GM19397 (cell line): ENCODE data around the gene CENPP.
"Not testable (repeated sequence)": the region's sequence is repeated elsewhere in the genome, so short reads cannot be mapped to it uniquely, and the experiment has no call there.

Experiments used
- ATAC-seq: cut with Tn5 transposase; IDR thresholded peaks from one replicate; pipeline ENCODE4 v1.9.1; 2021; ENCODE audit warnings: mild to moderate bottlenecking, moderate library complexity; ENCODE audit not compliant: unreplicated experiment

The CENPP gene

DNA sequence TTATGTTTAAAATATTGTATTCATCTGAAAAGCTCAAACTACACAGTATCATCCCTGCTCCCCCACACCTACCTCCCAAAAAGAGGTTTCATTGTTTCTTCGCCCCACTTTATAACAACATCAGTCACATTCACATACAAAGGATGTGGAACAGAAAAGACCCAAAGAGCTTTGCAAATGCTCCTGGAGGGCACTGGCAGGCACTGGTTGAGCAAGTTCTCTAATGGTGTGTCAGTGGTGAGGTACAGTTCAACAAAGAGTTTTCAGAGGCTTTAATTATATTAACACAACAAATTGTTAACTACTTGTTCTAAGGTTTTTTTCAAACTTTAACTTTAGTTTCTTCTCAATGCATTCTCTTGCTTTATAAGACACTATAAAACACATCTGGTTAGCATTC lies 264.2 kb downstream of the CENPP start:
- ATAC-seq: no peak

DNA sequence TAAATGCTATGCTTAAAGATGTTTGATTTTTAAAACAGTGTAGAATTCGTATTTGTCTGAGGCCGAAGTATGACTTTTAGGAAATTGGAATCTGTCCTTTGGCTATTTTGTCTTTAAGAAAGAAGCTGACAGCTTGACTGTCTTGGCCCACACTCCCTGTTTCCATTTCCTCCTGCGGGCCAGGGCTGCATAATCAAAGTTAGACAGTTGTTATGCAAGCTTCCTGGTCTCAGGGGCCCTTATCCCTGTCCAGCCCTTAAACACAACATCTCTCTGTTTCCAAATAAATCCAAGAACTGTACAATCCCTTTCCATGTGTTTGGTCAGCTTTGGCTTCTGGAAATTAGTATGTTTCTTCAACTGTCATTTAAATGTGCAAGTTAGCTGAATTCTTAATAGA lies 264.6 kb downstream of the CENPP start:
- ATAC-seq: no peak

DNA sequence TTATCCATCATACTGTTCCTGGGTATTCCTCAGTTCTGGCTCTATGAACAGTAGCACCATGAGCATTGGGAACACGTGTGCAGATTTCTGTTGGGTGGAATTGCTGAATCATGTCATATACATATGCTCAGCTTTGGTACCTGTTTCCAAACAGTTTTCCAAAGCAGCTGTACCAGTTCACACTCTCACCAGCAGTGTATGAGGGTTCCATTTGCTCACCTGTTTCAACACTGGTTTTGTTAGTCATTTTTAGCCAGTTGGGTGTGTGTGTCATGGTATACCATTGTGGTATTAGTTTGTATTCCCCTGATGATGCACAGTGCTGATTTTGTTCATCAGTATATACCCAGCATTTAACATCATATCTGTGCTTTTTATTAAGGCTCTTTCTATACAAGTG lies 266.8 kb downstream of the CENPP start:
- no peak for ATAC-seq

DNA sequence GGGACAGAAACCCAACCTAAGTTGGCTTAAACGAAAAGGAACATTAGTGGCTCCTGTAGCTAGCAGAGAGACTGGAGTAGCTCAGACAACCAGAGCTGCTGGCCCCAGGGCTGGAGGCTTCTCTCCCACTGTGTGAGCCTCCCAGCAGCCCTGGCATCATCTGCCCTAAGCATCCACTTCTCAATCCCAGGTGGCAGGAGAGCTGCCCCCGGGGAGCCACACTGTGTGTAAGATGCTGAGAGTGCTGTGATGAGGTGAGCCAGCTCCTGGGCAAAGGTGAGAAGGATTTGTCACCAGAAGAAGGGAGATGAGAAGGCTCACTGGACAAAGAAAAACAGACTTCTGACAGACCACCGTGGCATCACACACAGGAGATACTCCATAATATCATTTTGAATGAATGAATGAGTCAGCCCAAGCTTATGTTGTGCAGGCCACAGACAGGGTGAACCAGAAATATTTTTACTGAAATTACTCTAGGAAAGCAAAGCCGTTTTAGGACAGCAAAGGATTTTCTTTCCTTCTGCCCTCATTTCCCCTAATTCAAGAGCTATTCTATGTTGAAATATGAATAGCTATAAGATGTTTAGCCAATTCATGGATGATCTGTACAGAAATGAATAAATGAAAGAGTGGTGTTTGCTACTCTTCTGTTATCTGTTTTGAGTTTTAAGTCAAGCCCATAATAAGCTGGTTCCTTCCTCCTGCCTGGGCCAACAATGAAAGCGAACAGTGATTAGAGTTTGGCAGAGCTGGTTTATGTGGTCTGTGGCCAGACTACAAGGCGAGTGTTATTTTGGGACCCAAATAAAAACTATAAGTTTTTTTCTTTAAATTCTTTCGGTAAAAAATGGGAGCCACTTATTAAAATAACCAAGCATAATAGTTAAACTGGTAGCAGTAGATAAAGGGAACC lies 267.5 kb downstream of the CENPP start:
- ATAC-seq: no peak

DNA sequence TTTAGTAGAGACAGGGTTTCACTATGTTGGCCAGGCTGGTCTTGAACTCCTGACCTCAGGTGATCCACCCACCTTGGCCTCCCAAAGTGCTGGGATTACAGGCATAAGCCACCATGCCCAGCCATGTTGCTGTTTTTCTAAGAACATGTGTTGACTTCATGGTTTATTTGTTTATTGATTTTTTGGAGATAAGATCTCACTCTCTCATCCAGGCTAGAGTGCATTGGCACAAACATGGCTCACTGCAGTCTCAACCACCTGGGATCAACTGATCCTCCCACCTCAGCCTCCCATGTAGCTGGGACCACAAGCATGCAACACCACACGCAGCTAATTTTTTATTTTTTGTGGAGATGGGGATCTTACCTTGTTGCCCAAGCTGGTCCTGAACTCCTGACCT lies 269.3 kb downstream of the CENPP start:
- not testable (repeated sequence) for ATAC-seq

DNA sequence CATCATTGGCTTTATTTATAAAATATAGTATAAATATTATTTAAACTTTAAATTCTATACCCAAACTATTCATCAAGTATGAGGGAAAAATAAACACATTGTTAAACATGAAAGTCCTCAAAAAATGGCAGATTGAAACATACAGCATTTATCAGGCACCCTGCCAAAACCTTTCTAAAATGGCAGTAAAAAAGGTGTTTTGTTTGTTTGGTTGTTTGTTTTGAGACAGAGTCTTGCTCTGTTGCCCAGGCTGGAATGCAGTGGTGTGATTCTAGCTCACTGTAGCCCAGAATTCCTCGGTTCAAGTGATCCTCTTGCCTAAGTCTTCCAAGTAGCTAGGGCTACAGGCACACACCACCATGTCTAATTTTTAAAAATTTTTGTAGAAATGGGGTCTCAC lies 270.2 kb downstream of the CENPP start:
- no peak for ATAC-seq

DNA sequence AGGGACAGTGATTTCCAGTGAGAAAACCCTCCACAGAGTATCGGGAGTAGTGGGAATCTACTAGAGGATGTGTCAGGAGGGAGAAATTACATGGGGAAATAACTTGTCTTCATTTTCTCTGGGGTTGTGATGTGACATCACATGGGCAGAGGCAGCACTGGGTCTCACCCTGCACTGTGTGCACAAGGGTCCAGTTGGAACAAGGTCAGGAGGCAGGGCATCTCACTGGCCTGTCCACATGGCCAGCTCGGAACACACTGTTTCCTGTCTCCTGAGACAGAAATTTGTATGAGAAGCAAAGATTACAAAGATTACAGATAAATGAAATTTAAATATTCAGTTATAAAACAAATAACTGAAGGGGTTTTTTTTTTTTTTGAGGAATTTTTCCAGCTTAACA lies 272.6 kb downstream of the CENPP start:
- no peak for ATAC-seq

DNA sequence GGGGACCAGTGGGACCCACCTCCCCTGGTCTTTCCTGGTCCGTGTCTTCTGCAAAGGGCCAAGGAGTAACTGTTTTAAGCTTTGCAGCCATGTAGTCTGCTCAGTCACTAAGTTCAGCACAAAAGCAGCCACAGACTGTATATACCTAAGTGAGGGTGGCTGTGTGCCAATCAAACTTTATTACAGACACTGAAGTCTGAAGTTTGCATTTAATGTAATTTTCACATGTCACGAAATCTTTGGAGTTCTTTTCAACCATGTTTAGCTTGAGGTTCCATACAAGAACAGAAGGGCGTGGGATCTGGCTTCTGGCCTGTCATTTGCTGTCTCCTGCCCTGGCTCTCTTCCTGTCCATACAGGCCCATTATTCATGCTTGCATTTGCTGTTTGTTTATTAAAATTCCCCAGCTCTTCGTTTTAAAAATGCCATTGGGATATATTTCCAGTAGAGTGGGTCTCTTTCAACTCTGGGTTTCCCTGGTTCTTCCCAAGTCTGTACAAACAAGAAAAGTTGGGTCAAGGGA lies 274.2 kb downstream of the CENPP start:
- ATAC-seq: no peak

DNA sequence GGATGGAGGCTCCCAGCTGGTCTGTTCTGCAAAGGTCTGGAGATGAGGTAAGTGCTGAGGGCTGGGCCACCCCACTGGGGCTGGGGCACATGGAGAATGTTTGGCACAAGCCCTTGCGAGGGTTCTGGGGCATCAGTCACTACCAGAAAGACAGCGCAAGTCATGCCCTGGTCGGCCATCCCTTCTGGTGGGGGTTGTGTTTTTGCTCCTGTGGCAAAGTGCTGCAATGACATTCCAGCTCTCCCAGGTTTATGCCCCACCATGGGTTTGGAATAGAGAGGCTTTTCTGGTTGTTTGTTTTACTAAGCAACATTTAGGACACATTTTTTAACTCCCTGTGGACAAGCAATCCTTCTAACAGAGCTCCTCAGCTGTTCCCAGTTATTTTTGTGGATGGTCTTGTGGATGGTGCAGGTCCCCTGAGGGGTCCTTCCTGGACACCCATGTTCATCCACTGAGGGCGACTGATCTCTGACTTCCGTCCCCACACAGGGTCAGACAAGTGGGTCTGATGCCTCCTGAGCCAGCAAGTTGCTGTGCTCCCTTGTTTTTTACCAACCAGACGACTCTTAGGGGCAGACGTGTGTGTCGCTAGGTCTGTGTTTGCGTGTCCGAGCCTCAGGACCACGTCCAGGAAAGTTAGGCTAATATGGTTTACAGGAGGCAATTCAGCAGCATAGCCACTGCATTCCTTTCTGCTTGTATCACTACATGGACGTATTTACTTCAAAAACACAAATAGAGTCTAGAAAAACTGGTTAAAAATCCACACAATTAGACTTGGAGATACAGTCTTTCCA lies 274.9 kb downstream of the CENPP start:
- ATAC-seq: no peak

DNA sequence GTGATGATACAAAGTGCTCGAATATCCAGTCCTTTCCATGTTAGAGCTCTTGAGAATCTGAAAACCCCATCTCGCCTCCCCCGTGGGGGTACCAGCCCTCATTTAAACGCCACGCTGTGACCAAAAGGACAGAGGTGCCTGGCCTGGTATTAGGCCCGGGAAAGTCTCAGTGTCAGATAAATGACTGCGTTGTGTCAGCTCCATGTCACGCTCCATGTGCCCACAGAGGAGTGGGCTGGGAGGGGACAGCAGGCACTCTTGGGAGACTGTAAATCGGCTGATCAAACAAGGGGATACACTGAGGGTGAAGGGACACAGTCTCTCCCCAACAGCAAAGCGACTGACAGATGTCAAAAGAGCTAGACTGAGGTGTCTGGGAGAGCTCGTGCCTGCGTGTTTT lies 275.7 kb downstream of the CENPP start:
- ATAC-seq: no peak

DNA sequence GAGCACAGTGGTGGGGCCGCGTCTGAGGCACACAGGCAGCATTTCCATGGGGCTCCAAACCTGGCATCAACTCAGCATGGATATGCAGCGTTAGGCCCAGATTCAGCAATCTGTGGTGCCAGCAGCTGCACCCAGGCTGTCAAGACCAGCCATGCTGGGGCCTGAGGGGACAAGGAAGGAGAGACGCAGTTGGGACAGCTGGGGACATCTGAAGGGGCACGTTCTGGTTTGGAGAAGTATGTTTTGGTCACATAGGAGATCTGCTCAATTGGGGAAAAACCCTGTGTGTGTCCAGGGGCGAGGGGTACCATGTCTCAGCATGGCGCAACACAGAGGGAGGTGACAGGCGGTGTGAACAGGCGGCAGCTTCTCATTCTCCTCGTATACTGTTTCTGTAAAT lies 276.7 kb downstream of the CENPP start:
- ATAC-seq: no peak

DNA sequence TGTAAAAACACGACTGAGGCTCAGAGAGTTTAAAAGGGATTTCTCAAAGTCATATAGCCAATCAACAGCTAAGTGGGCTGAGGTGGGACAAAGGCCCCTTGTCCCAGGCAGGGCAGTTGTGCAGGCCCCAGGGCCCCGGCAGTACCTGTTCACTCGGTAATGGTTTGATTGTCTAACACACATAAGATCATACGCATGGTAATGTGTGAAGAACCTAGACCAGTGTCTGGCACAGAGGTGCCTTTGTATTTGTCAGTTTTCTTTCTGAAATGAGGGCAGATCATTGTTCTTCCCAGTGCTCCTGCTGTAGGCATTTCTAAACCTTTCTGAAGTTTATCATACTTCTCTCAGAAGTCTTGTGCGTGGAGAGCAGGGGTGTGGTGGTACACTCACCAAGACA lies 277.3 kb downstream of the CENPP start:
- no peak for ATAC-seq

DNA sequence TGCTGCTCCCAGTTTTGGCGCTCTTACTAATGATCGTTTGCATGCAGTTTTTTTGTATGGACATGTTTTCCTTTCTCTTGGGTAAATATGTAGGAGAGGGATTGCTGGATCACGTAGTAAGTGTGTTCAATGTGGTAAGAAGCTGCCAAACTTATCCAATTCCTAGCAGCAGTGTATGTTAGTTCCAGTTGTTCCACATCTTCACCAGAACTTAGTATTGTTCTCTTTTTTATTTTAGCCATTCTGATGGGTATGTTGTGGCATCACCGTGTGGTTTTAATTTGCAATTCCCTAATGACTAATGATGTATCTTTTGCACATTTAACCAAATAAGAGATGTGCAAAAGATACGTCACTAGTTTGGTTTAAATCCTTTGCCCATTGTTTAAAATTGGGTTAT lies 278.2 kb downstream of the CENPP start:
- ATAC-seq: no peak

DNA sequence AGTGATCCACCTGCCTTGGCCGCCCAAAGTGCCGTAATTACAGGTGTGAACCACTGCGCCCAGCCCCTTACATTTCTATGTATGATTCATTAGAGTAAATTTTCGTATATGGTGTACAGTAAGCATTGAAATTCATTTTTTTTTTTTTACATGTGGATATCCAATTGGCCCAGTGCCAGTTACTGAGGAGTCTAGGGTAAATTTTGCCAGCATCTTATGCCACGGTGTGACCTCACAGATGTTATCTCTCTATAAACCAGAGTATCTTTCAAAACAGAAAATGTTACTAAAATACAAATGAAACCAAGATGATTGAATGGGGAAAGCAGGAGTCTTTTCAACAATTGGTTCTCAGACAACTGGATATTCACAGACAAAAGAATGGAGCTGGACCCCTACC lies 279.5 kb downstream of the CENPP start:
- no peak for ATAC-seq

DNA sequence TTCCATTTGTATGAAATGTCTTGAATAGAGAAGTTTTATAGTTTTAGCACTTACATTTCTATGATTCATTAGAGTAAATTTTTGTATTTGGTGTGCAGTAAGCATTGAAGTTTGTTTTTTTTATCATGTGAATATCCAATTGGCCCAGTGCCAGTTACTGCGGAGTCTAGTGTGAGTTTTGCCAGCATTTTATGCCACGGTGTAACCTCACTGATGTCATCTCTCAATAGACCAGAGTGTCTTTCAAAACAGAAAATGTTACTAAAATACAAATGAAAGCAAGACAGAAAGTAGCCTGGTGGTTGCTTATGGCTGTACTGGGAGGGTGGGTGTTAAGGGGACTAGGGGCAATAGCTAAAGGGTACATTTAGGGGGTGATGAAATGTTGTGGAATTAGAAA lies 281.3 kb downstream of the CENPP start:
- ATAC-seq: no peak

DNA sequence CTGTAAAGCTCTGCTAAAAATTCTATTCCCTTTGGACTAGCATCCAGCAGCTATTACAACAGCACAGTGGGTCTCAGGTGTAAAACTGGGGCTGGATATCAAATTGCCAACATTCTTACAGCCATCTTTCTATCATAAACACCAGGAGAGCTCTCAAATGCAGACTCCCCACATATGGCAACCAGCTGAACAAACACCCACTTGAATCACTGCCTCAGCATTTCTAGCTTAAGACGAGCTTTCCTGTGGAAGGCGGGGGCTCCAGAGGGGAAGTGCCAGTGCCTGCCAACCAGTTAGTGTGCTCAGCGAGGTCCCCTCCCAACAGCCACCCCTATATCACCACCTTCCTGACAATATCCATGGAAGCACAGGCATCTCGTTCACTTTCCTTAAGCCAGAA lies 282.0 kb downstream of the CENPP start:
- no peak for ATAC-seq

DNA sequence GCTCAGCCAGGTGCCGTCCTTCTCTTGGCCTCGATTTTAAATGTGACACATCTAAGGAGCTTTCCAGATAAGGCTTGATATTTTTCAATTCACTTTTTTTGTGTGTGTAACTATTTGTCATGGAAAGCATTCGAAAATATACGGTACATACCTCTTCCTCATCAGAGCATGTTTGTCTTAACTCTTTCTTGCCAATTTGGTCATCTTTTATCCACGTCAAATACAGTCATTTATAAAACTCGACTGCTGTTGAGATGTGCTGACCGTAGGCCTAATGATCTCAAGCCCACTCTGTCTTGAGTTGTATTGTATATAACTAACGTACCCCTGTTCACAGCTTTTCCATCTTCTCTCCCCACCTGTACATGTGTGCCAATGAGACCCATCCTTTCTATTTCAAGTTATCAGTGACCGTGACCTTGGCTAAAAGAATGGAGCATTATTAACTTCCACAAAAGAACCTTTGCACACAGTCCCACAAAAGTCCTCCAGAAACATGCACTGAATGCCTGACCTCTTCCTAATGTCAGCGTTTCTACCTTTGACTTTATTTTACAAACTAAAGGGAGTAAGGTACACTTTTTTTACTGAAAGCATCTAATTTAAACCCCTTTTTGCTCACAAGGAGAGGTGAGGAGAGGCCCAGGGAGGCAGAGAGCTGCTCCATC lies 282.6 kb downstream of the CENPP start:
- no peak for ATAC-seq

DNA sequence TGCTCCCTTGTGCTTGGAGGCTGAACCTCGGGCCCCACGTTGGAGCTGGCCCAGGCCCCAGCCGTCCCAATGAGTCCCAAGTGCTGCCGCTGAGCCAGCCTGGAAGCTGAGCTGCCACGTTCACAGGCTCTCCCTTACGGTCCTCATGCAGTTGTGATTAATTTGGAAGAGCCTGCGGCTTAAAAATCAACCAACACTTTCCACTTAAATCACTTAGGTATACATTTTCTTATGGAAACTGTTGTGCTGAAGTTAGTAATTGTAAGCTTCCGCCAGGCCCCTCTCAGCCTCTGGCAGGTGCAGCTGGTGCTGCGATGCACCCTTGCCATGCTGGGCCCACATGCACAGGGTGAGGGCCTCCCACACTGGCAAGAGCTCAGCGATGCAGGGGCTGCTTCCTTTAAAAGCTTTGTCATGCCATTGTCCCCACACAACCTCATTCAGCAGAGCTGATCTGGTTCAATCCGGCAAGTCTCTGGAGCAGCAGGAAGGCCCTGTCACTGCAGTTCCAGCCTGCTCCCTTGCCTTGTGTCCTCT lies 283.2 kb downstream of the CENPP start:
- no peak for ATAC-seq

DNA sequence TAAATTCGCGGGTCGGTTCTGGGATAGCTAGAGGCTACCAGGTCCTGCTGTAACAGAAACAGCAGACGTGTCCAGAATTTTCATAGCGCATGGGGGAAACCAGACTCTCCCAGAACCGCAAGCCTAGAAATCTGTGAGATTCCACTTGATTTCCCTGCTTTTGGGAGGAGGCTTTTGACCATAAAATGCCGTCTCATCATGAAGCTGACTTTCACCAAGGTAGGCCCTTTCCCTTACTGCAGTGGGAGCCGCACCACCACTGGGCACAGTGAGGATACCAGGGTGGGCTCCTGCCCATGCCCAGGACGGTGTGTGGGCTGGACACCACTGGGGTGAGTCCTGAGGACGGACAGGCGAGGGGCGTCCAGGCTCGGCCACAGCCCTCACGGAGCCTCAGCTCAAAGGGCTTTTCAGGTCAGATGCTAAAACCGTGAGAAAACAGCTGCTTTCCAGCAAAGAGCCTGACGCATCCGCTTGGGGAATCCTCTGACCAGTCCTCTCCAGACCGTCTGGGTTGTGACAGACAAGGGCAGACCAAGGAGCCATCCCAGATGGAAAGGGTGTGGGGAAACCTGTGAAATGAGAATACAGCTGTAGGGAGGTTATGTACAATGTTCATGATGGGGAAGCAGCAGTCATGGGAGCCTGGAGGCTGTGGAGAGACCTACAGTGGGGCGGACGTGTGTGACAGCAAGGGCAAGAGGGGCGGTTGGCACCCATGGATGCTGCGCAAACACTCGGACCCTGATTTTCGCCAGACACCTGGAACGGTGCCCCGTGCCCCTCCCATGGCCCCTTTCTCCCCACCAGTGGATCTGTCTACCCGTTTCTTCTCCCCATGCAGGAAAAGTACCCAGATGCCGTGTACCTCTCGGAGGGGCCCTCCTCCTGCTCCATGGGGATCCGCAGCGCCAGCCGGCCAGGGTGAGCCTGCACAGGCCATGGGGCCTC lies 285.0 kb downstream of the CENPP start:
- ATAC-seq: no peak
